ENCODE measurements around the gene DUSP12. TPM values are rescaled to one million over a fixed set of nuclear protein-coding genes. Genes with fewer than 3 reads are reported as not detected.

DUSP12 gene
- total and polyA plus RNA-seq, 9 of the 15 experiments (the other 6 are each of a cell fraction or from before 2014, with no cell fraction given): 10.4 to 81.4 (median 43.6) TPM

- TF ChIP-seq HINFP (tag; conservative IDR thresholded peaks at IDR 0.05; ENCODE audit: low read depth): no peak
- no peak for TF ChIP-seq ARID3B (CRISPR knock-in tag; IDR thresholded peaks at IDR 0.05; ENCODE audit: borderline replicate concordance)
- TF ChIP-seq PHF20 (IDR thresholded peaks at IDR 0.05; ENCODE audit: partially characterized antibody): peak; percentile 74
- TF ChIP-seq SMAD3 (CRISPR knock-in tag; conservative IDR thresholded peaks at IDR 0.05): no peak
- TF ChIP-seq ZNF175 (CRISPR knock-in tag; IDR thresholded peaks at IDR 0.05; ENCODE audit: low read depth): 0 out of 2 replicates have a peak, but pooled peaks have one; percentile 45
- peak; percentile 48 for TF ChIP-seq TAF7 (tag; IDR thresholded peaks at IDR 0.05)
- TF ChIP-seq, protein P1, sequence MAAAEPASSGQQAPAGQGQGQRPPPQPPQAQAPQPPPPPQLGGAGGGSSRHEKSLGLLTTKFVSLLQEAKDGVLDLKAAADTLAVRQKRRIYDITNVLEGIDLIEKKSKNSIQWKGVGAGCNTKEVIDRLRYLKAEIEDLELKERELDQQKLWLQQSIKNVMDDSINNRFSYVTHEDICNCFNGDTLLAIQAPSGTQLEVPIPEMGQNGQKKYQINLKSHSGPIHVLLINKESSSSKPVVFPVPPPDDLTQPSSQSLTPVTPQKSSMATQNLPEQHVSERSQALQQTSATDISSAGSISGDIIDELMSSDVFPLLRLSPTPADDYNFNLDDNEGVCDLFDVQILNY (CRISPR knock-in tag; IDR thresholded peaks at IDR 0.05): no peak
- TF ChIP-seq ZBTB1 (CRISPR knock-in tag; IDR thresholded peaks at IDR 0.05; ENCODE audit: borderline replicate concordance, low read depth): no peak
- 0 out of 2 replicates have a peak, but pooled peaks have one; percentile 67 for TF ChIP-seq LARP7 (IDR thresholded peaks at IDR 0.05)
- no peak for TF ChIP-seq NR2F6 (CRISPR knock-in tag; IDR thresholded peaks at IDR 0.05)
- TF ChIP-seq HOXB6 (CRISPR knock-in tag; IDR thresholded peaks at IDR 0.05; ENCODE audit: borderline replicate concordance): no peak
- TF ChIP-seq HNRNPH1 (optimal IDR thresholded peaks at IDR 0.05; ENCODE audit: low read depth, low read length): no peak
- peak; percentile 33 for TF ChIP-seq NCOA4 (IDR thresholded peaks at IDR 0.05; ENCODE audit: partially characterized antibody)
- TF ChIP-seq MTA2 (IDR thresholded peaks at IDR 0.05; ENCODE audit: low read depth): peak; percentile 40
- TF ChIP-seq TFE3 (CRISPR knock-in tag; IDR thresholded peaks at IDR 0.05): no peak
- TF ChIP-seq EGR1 (conservative IDR thresholded peaks at IDR 0.05): peak; percentile 75
- no peak for TF ChIP-seq ZNF764 (CRISPR knock-in tag; IDR thresholded peaks at IDR 0.05; ENCODE audit: low read depth)
- no peak for TF ChIP-seq FOS (IDR thresholded peaks at IDR 0.05; ENCODE audit: extremely low read depth, insufficient read length)
- no peak for TF ChIP-seq ZNF449 (CRISPR knock-in tag; IDR thresholded peaks at IDR 0.05)
- TF ChIP-seq STAT5A (IDR thresholded peaks at IDR 0.05; ENCODE audit: borderline replicate concordance, low read length): no peak; the same call in 1 of the 2 replicates
- TF ChIP-seq HNRNPL (IDR thresholded peaks at IDR 0.05; ENCODE audit: low read depth, low read length): no peak
- no peak for TF ChIP-seq KDM1A (IDR thresholded peaks at IDR 0.05)
These were observed 16.8 kb downstream of the DUSP12 start, which contains the start of gene ATF6 (continued) for GRCh38 chr1:161766102-161766981.
